NCI-H345 treated with DMSO at 0.1 percent for 48 hours (cell line): Measurements from ENCODE around the gene HDLBP.
"Not testable (repeated sequence)": the region's sequence is repeated elsewhere in the genome, so short reads cannot be mapped to it uniquely, and the experiment has no call there.

ENCODE experiments used
- DNase-seq: peaks from one replicate; lab custom pipeline; 2025; ENCODE audit not compliant: unreplicated experiment; lab: John Stamatoyannopoulos, UW

HDLBP gene

GRCh38 chr2:241197246-241197645 lies 118.2 kb downstream of the HDLBP start:
- not testable (repeated sequence) for DNase-seq

GRCh38 chr2:241195506-241196130 lies 119.9 kb downstream of the HDLBP start:
- DNase-seq, result no peak

GRCh38 chr2:241194811-241195210 lies 120.7 kb downstream of the HDLBP start:
- DNase-seq, result no peak

GRCh38 chr2:241193271-241193670 lies 122.2 kb downstream of the HDLBP start:
- DNase-seq, result no peak

GRCh38 chr2:241191081-241191480 lies 124.4 kb downstream of the HDLBP start:
- DNase-seq, result no peak

GRCh38 chr2:241190291-241190981 lies 125.0 kb downstream of the HDLBP start:
- no peak for DNase-seq

- DNase-seq, result no peak
Measured at GRCh38 chr2:241189856-241190201, 125.6 kb downstream of the HDLBP start.

- no peak for DNase-seq
Measured at GRCh38 chr2:241189093-241189855, 126.2 kb downstream of the HDLBP start.

- DNase-seq, result no peak
Measured at GRCh38 chr2:241188361-241189092, 126.9 kb downstream of the HDLBP start, which contains the start of gene ANO7. TSS of gene ANO7 (plus strand) at chr2:241188677. CDS start at chr2:241190064, 1,387 bp downstream.

- DNase-seq, result no peak
Measured at GRCh38 chr2:241187918-241188234, 127.6 kb downstream of the HDLBP start.

- no peak for DNase-seq
Measured at GRCh38 chr2:241187101-241187917, 128.2 kb downstream of the HDLBP start.

GRCh38 chr2:241185961-241186360 lies 129.5 kb downstream of the HDLBP start:
- DNase-seq, result no peak

GRCh38 chr2:241184901-241185300 lies 130.6 kb downstream of the HDLBP start:
- DNase-seq, result no peak

GRCh38 chr2:241183221-241183620 lies 132.3 kb downstream of the HDLBP start:
- DNase-seq, result no peak

GRCh38 chr2:241182531-241183133 lies 132.8 kb downstream of the HDLBP start:
- DNase-seq, result no peak

- no peak for DNase-seq
Measured at GRCh38 chr2:241182126-241182525, 133.3 kb downstream of the HDLBP start.

GRCh38 chr2:241180495-241180894 lies 135.0 kb downstream of the HDLBP start:
- DNase-seq, result no peak

GRCh38 chr2:241179899-241180298 lies 135.6 kb downstream of the HDLBP start:
- DNase-seq, result no peak

GRCh38 chr2:241178961-241179360 lies 136.5 kb downstream of the HDLBP start:
- no peak for DNase-seq
